WTC11 (cell line): ENCODE data around the gene FERMT1. TPM values are rescaled to one million over a fixed set of nuclear protein-coding genes. Genes with fewer than 3 reads are reported as not detected.
A peak's percentile ranks its signal among the peaks of the same experiment; 100 is the strongest.

Experiments used
- ATAC-seq: fragments of 200-7000 bp; cut with Tn5 transposase; 2 replicates; pipeline ENCODE4 v1.10.0; 2021; ENCODE audit warnings: mild to moderate bottlenecking, moderate library complexity
- CTCF ChIA-PET: fragments of 300-600 bp; sonication (Branson Sonifier 250); formaldehyde crosslinking; loops from one replicate; lab custom pipeline; 2021; ENCODE audit warnings: antibody characterized with exemption; lab: Charles Lee
- POLR2A ChIA-PET: fragments of 350-600 bp; sonication (Branson Sonifier 250); formaldehyde crosslinking; loops from one replicate; lab custom pipeline; 2021; ENCODE audit warnings: antibody characterized with exemption; lab: Charles Lee
- DNase-seq: peaks from one replicate; pipeline ENCODE4 v3.0.0; 2021; ENCODE audit warnings: low spot score
- H3K27ac Mint-ChIP-seq: 2 replicates; pipeline ENCODE4 v1.8.0; 2021; ENCODE audit warnings: mixed read lengths
- H3K27me3 Mint-ChIP-seq: 2 replicates; pipeline ENCODE4 v1.8.0; 2021; ENCODE audit warnings: low read depth, mild to moderate bottlenecking, moderate library complexity, mixed read lengths
- H3K36me3 Mint-ChIP-seq: 2 replicates; pipeline ENCODE4 v1.8.0; 2021; ENCODE audit warnings: mixed read lengths
- H3K4me1 Mint-ChIP-seq: 2 replicates; pipeline ENCODE4 v1.8.0; 2022; ENCODE audit warnings: mixed read lengths
- H3K4me3 Mint-ChIP-seq: 2 replicates; pipeline ENCODE4 v1.8.0; 2021; ENCODE audit warnings: mild to moderate bottlenecking, moderate library complexity, mixed read lengths
- H3K9me3 Mint-ChIP-seq: 2 replicates; pipeline ENCODE4 v1.8.0; 2021; ENCODE audit warnings: mixed read lengths
- ATF3 ChIP-seq: sonication (generic); formaldehyde crosslinking; conservative IDR thresholded peaks from 2 replicates; pipeline ENCODE4 v1.8.1; 2022; ENCODE audit warnings: mild to moderate bottlenecking, missing genetic modification reagents
- CREM ChIP-seq: sonication (generic); formaldehyde crosslinking; IDR thresholded peaks from 2 replicates; pipeline ENCODE4 v1.8.1; 2022; ENCODE audit warnings: mild to moderate bottlenecking, missing genetic modification reagents, moderate library complexity
- CTCF ChIP-seq: fragments of 200-600 bp; IDR thresholded peaks from 2 replicates; pipeline ENCODE4 v1.8.0; 2022; ENCODE audit warnings: antibody characterized with exemption
- E2F1 ChIP-seq: sonication (generic); formaldehyde crosslinking; IDR thresholded peaks from 2 replicates; pipeline ENCODE4 v1.8.0; 2022; ENCODE audit warnings: mild to moderate bottlenecking, missing genetic modification reagents
- ERG ChIP-seq: fragments of 250-450 bp; sonication (Bioruptor Pico); IDR thresholded peaks from 2 replicates; pipeline ENCODE4 v1.8.0; 2021; ENCODE audit warnings: mild to moderate bottlenecking
- ETV6 ChIP-seq: sonication (generic); formaldehyde crosslinking; IDR thresholded peaks from 2 replicates; pipeline ENCODE4 v1.8.1; 2022; ENCODE audit warnings: mild to moderate bottlenecking, missing genetic modification reagents
- TEAD1 ChIP-seq: sonication (generic); formaldehyde crosslinking; IDR thresholded peaks from 2 replicates; pipeline ENCODE4 v1.8.0; 2022; ENCODE audit warnings: mild to moderate bottlenecking, missing genetic modification reagents
- USF1 ChIP-seq: sonication (generic); formaldehyde crosslinking; IDR thresholded peaks from 2 replicates; pipeline ENCODE4 v1.8.0; 2022; ENCODE audit warnings: mild to moderate bottlenecking, missing genetic modification reagents
- ZNF281 ChIP-seq: sonication (generic); formaldehyde crosslinking; IDR thresholded peaks from 2 replicates; pipeline ENCODE4 v1.8.0; 2023; ENCODE audit warnings: mild to moderate bottlenecking, missing genetic modification reagents
- ZSCAN18 ChIP-seq: fragments of 250-450 bp; sonication (Bioruptor Pico); IDR thresholded peaks from 2 replicates; pipeline ENCODE4 v2.1.2; 2022; ENCODE audit warnings: mild to moderate bottlenecking, moderate library complexity
- total RNA-seq: library from RNA; stranded (reverse); gene quantifications from 3 replicates; pipeline ENCODE4 v1.2.3, GENCODE V29; 2021
- TF ChIP-seq, protein P1 (sequence below): sonication (generic); formaldehyde crosslinking; IDR thresholded peaks from 2 replicates; pipeline ENCODE4 v1.8.1; 2023; ENCODE audit warnings: mild to moderate bottlenecking, missing genetic modification reagents
- TF ChIP-seq, protein P2 (sequence below): sonication (generic); formaldehyde crosslinking; IDR thresholded peaks from 2 replicates; pipeline ENCODE4 v1.8.1; 2022; ENCODE audit warnings: missing genetic modification reagents, borderline replicate concordance
- TF ChIP-seq, protein P3 (sequence below): fragments of 250-450 bp; sonication (Bioruptor Pico); IDR thresholded peaks from 2 replicates; pipeline ENCODE4 v1.9.0; 2021; ENCODE audit warnings: mild to moderate bottlenecking, borderline replicate concordance

FERMT1 gene
- total RNA-seq, 1 experiment from 2014 or later, result 23.0 TPM

DNA sequence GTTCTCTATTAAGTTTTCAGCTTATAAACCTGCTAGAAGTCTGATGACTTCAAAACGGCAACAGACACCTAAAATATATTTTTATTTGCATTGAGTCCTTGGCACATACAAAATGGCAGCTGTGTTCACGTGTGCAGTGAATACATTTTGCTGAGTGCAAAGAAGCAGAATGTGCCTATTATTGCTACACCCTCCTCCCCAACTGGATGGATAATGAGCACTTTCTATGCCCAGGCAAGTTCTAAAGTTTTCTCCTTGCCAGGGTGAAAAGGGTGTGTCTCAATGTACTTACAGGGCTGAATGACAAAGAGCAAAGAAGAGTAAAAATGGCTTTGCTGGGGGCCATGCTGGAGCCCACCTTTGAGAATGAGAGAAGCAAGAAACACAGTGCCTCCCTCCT lies 4.0 kb upstream of the FERMT1 start (continued):
- TF ChIP-seq USF1, result no peak
- TF ChIP-seq, protein P1, sequence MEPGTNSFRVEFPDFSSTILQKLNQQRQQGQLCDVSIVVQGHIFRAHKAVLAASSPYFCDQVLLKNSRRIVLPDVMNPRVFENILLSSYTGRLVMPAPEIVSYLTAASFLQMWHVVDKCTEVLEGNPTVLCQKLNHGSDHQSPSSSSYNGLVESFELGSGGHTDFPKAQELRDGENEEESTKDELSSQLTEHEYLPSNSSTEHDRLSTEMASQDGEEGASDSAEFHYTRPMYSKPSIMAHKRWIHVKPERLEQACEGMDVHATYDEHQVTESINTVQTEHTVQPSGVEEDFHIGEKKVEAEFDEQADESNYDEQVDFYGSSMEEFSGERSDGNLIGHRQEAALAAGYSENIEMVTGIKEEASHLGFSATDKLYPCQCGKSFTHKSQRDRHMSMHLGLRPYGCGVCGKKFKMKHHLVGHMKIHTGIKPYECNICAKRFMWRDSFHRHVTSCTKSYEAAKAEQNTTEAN, result no peak
- no peak for TF ChIP-seq ATF3 (CRISPR knock-in tag)
- no peak for TF ChIP-seq ERG

DNA sequence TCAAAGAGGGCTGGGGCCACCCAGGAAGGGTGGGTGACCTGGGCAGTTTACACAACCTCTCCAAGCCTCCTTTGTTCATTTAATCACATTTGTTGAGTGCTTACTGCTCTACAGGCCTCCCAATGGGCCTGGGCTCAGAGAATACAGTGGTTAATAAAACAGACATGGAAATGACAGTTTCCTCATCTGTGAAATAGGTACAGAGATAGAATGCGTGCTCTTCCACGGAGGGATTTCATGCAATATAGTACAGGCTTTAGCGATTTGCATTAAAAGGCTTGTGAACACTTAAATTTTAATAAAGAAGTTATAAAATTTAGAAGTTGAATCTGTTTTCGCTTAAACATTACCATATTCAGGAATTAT lies 802 bp upstream of the FERMT1 start:
- ChIA-PET CTCF (no interaction called here), POLR2A (no interaction called here)
- H3K36me3 Mint-ChIP-seq, result peaks cover 9% of the 10 kb centered on the region
- H3K4me1 Mint-ChIP-seq, result peaks cover 45% of the 10 kb centered on the region
- no peak for TF ChIP-seq ZNF281
- 0 out of 2 replicates have a peak, but pooled peaks have one; percentile 10 for TF ChIP-seq ETV6 (CRISPR knock-in tag)
- 0 out of 2 replicates have a peak, but pooled peaks have one; percentile 1 for TF ChIP-seq TEAD1 (CRISPR knock-in tag)
- TF ChIP-seq, protein P2, sequence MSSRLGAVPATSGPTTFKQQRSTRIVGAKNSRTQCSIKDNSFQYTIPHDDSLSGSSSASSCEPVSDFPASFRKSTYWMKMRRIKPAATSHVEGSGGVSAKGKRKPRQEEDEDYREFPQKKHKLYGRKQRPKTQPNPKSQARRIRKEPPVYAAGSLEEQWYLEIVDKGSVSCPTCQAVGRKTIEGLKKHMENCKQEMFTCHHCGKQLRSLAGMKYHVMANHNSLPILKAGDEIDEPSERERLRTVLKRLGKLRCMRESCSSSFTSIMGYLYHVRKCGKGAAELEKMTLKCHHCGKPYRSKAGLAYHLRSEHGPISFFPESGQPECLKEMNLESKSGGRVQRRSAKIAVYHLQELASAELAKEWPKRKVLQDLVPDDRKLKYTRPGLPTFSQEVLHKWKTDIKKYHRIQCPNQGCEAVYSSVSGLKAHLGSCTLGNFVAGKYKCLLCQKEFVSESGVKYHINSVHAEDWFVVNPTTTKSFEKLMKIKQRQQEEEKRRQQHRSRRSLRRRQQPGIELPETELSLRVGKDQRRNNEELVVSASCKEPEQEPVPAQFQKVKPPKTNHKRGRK, result no peak
- TF ChIP-seq CTCF, result no peak
- peak overlapping the region; percentile 74 for H3K4me3 Mint-ChIP-seq
- H3K27ac Mint-ChIP-seq, result peak overlapping the region; percentile 95
- peaks cover 10% of the 10 kb centered on the region for H3K27me3 Mint-ChIP-seq
- no peak for DNase-seq
- H3K9me3 Mint-ChIP-seq, result no peaks in the 10 kb centered on the region
- ATAC-seq, result no peak

GRCh38 chr20:6122111-6122872 lies 538 bp downstream of the FERMT1 start:
- peaks cover 45% of the 10 kb centered on the region for H3K4me1 Mint-ChIP-seq
- H3K27me3 Mint-ChIP-seq, result peaks cover 10% of the 10 kb centered on the region
- ChIA-PET CTCF (interaction anchor here (0.5 kb wide), 1 partner anchor 212 kb away, joined by 3 read pairs; no protein-coding TSS in a partner anchor), POLR2A (no interaction called here)
- H3K9me3 Mint-ChIP-seq, result peaks cover 4% of the 10 kb centered on the region; the same call in 1 of the 2 replicates
- H3K36me3 Mint-ChIP-seq, result peaks cover 19% of the 10 kb centered on the region
- peak; percentile 18 for DNase-seq
- H3K4me3 Mint-ChIP-seq, result peak overlapping the region; percentile 69
- peak; percentile 40 for ATAC-seq
- peak overlapping the region; percentile 13; the same call in 1 of the 2 replicates for H3K27ac Mint-ChIP-seq
- TF ChIP-seq E2F1 (CRISPR knock-in tag) (no peak), CREM (CRISPR knock-in tag) (0 out of 2 replicates have a peak, but pooled peaks have one; percentile 13), ZSCAN18 (CRISPR knock-in tag) (no peak)
- TF ChIP-seq, protein P3, sequence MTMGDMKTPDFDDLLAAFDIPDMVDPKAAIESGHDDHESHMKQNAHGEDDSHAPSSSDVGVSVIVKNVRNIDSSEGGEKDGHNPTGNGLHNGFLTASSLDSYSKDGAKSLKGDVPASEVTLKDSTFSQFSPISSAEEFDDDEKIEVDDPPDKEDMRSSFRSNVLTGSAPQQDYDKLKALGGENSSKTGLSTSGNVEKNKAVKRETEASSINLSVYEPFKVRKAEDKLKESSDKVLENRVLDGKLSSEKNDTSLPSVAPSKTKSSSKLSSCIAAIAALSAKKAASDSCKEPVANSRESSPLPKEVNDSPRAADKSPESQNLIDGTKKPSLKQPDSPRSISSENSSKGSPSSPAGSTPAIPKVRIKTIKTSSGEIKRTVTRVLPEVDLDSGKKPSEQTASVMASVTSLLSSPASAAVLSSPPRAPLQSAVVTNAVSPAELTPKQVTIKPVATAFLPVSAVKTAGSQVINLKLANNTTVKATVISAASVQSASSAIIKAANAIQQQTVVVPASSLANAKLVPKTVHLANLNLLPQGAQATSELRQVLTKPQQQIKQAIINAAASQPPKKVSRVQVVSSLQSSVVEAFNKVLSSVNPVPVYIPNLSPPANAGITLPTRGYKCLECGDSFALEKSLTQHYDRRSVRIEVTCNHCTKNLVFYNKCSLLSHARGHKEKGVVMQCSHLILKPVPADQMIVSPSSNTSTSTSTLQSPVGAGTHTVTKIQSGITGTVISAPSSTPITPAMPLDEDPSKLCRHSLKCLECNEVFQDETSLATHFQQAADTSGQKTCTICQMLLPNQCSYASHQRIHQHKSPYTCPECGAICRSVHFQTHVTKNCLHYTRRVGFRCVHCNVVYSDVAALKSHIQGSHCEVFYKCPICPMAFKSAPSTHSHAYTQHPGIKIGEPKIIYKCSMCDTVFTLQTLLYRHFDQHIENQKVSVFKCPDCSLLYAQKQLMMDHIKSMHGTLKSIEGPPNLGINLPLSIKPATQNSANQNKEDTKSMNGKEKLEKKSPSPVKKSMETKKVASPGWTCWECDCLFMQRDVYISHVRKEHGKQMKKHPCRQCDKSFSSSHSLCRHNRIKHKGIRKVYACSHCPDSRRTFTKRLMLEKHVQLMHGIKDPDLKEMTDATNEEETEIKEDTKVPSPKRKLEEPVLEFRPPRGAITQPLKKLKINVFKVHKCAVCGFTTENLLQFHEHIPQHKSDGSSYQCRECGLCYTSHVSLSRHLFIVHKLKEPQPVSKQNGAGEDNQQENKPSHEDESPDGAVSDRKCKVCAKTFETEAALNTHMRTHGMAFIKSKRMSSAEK, result no peak
